A673 (cell line): ENCODE results near the gene TPX2.

Experiments used
- CTCF ChIP-seq: fragments of 300-800, 200-600 bp; sonication (generic); conservative IDR thresholded peaks from 2 replicates; pipeline ENCODE4 v1.5.1; 2017; ENCODE audit warnings: low read depth, mild to moderate bottlenecking, antibody characterized with exemption, low read length, moderate library complexity, mixed read lengths
- EZH2 ChIP-seq: fragments of 200-600 bp; sonication (generic); IDR thresholded peaks from 2 replicates; pipeline ENCODE4 v1.6.1; 2017; ENCODE audit warnings: borderline replicate concordance, low read depth, mild to moderate bottlenecking, mixed read lengths, antibody characterized with exemption, low read length; ENCODE audit not compliant: poor library complexity, severe bottlenecking

GRCh38 chr20:31843881-31844280, 104.8 kb downstream of the TPX2 start:
- TF ChIP-seq CTCF: no peak
- no peak for TF ChIP-seq EZH2
